ENCODE measurements around the gene LINGO1.

GRCh38 chr15:77580996-77581682 is 51.6 kb downstream of the LINGO1 start:
- TF ChIP-seq POLR2A (IDR thresholded peaks at IDR 0.05): no peak
- TF ChIP-seq, protein P1, sequence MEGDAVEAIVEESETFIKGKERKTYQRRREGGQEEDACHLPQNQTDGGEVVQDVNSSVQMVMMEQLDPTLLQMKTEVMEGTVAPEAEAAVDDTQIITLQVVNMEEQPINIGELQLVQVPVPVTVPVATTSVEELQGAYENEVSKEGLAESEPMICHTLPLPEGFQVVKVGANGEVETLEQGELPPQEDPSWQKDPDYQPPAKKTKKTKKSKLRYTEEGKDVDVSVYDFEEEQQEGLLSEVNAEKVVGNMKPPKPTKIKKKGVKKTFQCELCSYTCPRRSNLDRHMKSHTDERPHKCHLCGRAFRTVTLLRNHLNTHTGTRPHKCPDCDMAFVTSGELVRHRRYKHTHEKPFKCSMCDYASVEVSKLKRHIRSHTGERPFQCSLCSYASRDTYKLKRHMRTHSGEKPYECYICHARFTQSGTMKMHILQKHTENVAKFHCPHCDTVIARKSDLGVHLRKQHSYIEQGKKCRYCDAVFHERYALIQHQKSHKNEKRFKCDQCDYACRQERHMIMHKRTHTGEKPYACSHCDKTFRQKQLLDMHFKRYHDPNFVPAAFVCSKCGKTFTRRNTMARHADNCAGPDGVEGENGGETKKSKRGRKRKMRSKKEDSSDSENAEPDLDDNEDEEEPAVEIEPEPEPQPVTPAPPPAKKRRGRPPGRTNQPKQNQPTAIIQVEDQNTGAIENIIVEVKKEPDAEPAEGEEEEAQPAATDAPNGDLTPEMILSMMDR (IDR thresholded peaks at IDR 0.05): no peak
